ENCODE measurements around the gene GPR160.
A peak's percentile ranks its signal among the peaks of the same experiment; 100 is the strongest.
"Not testable (repeated sequence)": the region's sequence is repeated elsewhere in the genome, so short reads cannot be mapped to it uniquely, and the experiment has no call there.

The GPR160 gene

GRCh38 chr3:170037463-170038433 lies at the start of gene GPR160:
GPR160 (plus strand) TSS chr3:170037995; CDS start chr3:170083973, 45,978 bp downstream.
- DNase-seq = peak; percentile 91

- DNase-seq = no peak
These were observed 47.4 kb upstream of the GPR160 start for GRCh38 chr3:169990431-169990830.

GRCh38 chr3:169992156-169992555 lies 45.6 kb upstream of the GPR160 start:
- no peak for DNase-seq

- no peak for DNase-seq
These were observed 45.0 kb upstream of the GPR160 start for GRCh38 chr3:169992781-169993180.

- DNase-seq = no peak
These were observed 44.0 kb upstream of the GPR160 start for GRCh38 chr3:169993761-169994160.

GRCh38 chr3:169996063-169996462 lies 41.7 kb upstream of the GPR160 start:
- DNase-seq = no peak

GRCh38 chr3:169998668-169999131 lies 39.1 kb upstream of the GPR160 start:
- DNase-seq = peak; percentile 23

- no peak for DNase-seq
These were observed 38.4 kb upstream of the GPR160 start for GRCh38 chr3:169999433-169999832.

- DNase-seq = no peak
These were observed 37.7 kb upstream of the GPR160 start for GRCh38 chr3:170000051-170000450.

- no peak for DNase-seq
These were observed 35.6 kb upstream of the GPR160 start for GRCh38 chr3:170002231-170002630.

GRCh38 chr3:170002879-170003278 lies 34.9 kb upstream of the GPR160 start:
- peak; percentile 57 for DNase-seq

- no peak for DNase-seq
These were observed 33.9 kb upstream of the GPR160 start for GRCh38 chr3:170003881-170004356.

GRCh38 chr3:170007031-170007663 lies 30.6 kb upstream of the GPR160 start:
- peak; percentile 85 for DNase-seq

- no peak for DNase-seq
These were observed 27.3 kb upstream of the GPR160 start for GRCh38 chr3:170010498-170010897.

GRCh38 chr3:170012683-170013400 lies 25.0 kb upstream of the GPR160 start:
- no peak for DNase-seq

- DNase-seq = no peak
These were observed 21.7 kb upstream of the GPR160 start for GRCh38 chr3:170016057-170016456.

GRCh38 chr3:170019306-170019705 lies 18.5 kb upstream of the GPR160 start:
- not testable (repeated sequence) for DNase-seq

GRCh38 chr3:170021083-170021482 lies 16.7 kb upstream of the GPR160 start:
- DNase-seq = peak; percentile 61

GRCh38 chr3:170022336-170022735 lies 15.5 kb upstream of the GPR160 start:
- no peak for DNase-seq

- no peak for DNase-seq
These were observed 14.6 kb upstream of the GPR160 start for GRCh38 chr3:170023165-170023564.

- no peak for DNase-seq
These were observed 13.2 kb upstream of the GPR160 start for GRCh38 chr3:170024581-170024980.

GRCh38 chr3:170027233-170028102 lies 10.3 kb upstream of the GPR160 start:
- no peak for DNase-seq
